Measurements from ENCODE around the gene LGR4.

Gene LGR4

DNA sequence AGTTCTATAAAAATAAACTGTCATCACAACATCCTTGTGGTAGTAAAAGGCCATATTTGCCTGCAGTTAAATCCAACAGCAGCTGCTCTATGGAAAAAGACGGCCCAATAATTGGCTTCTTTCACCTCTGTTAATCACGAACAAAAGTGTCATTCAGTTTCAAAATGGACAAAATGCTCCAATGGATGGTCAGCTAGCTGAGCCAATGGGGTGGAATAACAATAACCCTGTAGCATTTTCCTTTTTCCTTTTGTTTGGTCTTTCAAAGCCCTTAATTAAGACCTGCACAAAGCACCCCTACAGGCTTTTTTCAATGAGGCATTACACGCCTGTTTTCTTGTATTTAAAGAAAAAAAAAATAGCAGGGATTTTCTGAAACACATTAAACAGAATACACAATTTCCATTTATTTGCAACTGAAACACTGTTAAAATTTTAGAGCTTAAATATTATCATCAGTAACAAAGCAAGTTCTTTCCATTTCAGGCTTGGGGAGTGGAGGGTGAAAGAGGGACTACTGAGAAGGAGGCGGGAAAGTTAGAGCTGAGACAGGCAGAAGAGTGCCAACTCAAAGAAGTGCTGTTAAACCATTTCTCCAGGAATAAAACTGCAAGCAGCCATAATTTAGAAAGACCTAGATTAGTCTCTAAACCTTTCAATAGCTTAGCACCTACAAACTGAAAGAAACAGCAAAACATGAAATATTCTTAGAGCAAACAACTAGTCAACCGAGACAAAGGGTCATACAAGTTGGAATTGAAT lies 28.7 kb downstream of the LGR4 start:
- Histone ChIP-seq H3K79me2 (ENCODE audit: control insufficient read depth, low read length) (no peaks in the 10 kb centered on the region), H3K4me1 (ENCODE audit: control insufficient read depth, low read length) (no peaks in the 10 kb centered on the region), H3K4me3 (ENCODE audit: low read length) (no peak overlapping the region), H3K27me3 (ENCODE audit: control insufficient read depth, low read length) (no peaks in the 10 kb centered on the region), H3F3A (ENCODE audit: control insufficient read depth, insufficient read depth) (no peaks in the 10 kb centered on the region), H4K20me1 (ENCODE audit: control insufficient read depth, insufficient read depth, low read depth, low read length) (no peaks in the 10 kb centered on the region), H3K9me2 (replicated peaks; ENCODE audit: control insufficient read depth, low read length) (no peaks in the 10 kb centered on the region), H3K27ac (ENCODE audit: low read depth, low read length) (no peak overlapping the region), H3K4me2 (ENCODE audit: low read length) (no peak overlapping the region), H3K36me3 (ENCODE audit: control insufficient read depth, low read length) (no peaks in the 10 kb centered on the region), H3K9me3 (ENCODE audit: control insufficient read depth, insufficient read depth, low read length) (no peaks in the 10 kb centered on the region)
- TF ChIP-seq EZH2phosphoT487 (IDR thresholded peaks at IDR 0.05; ENCODE audit: borderline replicate concordance, low read length) = no peak

DNA sequence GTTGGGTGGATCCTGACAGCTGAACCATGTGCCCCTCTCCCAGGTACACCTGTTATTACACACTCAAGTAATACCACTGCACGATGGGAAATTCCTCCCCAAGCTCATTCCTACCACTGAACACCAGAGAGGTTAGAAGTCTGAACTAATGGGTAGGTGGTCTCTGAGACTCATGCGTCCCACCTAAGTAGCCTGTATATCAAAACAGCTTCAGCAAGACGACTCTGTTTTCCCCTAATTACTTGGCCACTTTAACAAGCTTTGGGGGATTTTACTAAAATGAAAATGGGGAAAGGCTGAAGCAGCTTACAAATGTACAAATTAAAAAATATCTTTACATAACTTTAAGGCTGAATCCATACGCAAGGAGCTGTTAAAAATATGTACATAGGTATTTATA lies 29.4 kb downstream of the LGR4 start:
- no peaks in the 10 kb centered on the region for H3K27me3 ChIP-seq (ENCODE audit: control insufficient read depth, low read length)
- H3K4me3 ChIP-seq (ENCODE audit: low read length) = no peak overlapping the region
- TF ChIP-seq, protein P1, sequence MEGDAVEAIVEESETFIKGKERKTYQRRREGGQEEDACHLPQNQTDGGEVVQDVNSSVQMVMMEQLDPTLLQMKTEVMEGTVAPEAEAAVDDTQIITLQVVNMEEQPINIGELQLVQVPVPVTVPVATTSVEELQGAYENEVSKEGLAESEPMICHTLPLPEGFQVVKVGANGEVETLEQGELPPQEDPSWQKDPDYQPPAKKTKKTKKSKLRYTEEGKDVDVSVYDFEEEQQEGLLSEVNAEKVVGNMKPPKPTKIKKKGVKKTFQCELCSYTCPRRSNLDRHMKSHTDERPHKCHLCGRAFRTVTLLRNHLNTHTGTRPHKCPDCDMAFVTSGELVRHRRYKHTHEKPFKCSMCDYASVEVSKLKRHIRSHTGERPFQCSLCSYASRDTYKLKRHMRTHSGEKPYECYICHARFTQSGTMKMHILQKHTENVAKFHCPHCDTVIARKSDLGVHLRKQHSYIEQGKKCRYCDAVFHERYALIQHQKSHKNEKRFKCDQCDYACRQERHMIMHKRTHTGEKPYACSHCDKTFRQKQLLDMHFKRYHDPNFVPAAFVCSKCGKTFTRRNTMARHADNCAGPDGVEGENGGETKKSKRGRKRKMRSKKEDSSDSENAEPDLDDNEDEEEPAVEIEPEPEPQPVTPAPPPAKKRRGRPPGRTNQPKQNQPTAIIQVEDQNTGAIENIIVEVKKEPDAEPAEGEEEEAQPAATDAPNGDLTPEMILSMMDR (IDR thresholded peaks at IDR 0.05; ENCODE audit: low read depth, low read length, poor library complexity, severe bottlenecking) = no peak
- TF ChIP-seq EZH2phosphoT487 (IDR thresholded peaks at IDR 0.05; ENCODE audit: borderline replicate concordance, low read length) = no peak
- no peaks in the 10 kb centered on the region for H3K4me1 ChIP-seq (ENCODE audit: control insufficient read depth, low read length)
- no peak overlapping the region for H3K27ac ChIP-seq (ENCODE audit: low read depth, low read length)
- H3F3A ChIP-seq (ENCODE audit: control insufficient read depth, insufficient read depth) = no peaks in the 10 kb centered on the region
- H3K4me2 ChIP-seq (ENCODE audit: low read length) = no peak overlapping the region
- no peaks in the 10 kb centered on the region for H3K79me2 ChIP-seq (ENCODE audit: control insufficient read depth, low read length)
- no peaks in the 10 kb centered on the region for H3K9me2 ChIP-seq (replicated peaks; ENCODE audit: control insufficient read depth, low read length)
- no peaks in the 10 kb centered on the region for H3K9me3 ChIP-seq (ENCODE audit: control insufficient read depth, insufficient read depth, low read length)
- no peaks in the 10 kb centered on the region for H4K20me1 ChIP-seq (ENCODE audit: control insufficient read depth, insufficient read depth, low read depth, low read length)
- no peaks in the 10 kb centered on the region for H3K36me3 ChIP-seq (ENCODE audit: control insufficient read depth, low read length)

DNA sequence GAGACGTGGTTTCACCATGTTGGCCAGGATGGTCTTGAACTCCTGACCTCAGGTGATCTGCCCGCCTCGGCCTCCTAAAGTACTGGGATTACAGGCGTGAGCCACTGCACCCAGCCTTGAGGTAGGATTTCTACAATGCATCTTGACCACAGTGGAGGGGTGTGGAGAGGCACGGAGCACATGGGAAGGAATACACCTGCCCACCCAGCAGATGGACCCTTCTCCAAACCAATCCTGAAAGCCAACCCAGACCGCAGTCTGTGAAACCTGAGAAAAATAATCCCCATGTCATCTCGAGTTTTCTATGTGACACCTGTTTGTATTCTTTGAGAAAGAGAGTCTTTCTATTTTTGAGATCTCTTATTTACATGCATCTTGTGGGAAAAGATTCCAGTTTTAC lies 32.5 kb downstream of the LGR4 start:
- Histone ChIP-seq H4K20me1 (ENCODE audit: control insufficient read depth, insufficient read depth, low read depth, low read length) (no peaks in the 10 kb centered on the region), H3K9me2 (replicated peaks; ENCODE audit: control insufficient read depth, low read length) (no peaks in the 10 kb centered on the region), H3K27ac (ENCODE audit: low read depth, low read length) (no peak overlapping the region), H3K27me3 (ENCODE audit: control insufficient read depth, low read length) (no peaks in the 10 kb centered on the region), H3F3A (ENCODE audit: control insufficient read depth, insufficient read depth) (no peaks in the 10 kb centered on the region), H3K4me2 (ENCODE audit: low read length) (no peak overlapping the region), H3K4me3 (ENCODE audit: low read length) (no peak overlapping the region), H3K79me2 (ENCODE audit: control insufficient read depth, low read length) (no peaks in the 10 kb centered on the region), H3K4me1 (ENCODE audit: control insufficient read depth, low read length) (no peaks in the 10 kb centered on the region), H3K36me3 (ENCODE audit: control insufficient read depth, low read length) (no peaks in the 10 kb centered on the region), H3K9me3 (ENCODE audit: control insufficient read depth, insufficient read depth, low read length) (no peaks in the 10 kb centered on the region)
- TF ChIP-seq EZH2phosphoT487 (IDR thresholded peaks at IDR 0.05; ENCODE audit: borderline replicate concordance, low read length) = no peak
- TF ChIP-seq, protein P1 (IDR thresholded peaks at IDR 0.05; ENCODE audit: low read depth, low read length, poor library complexity, severe bottlenecking) = no peak

DNA sequence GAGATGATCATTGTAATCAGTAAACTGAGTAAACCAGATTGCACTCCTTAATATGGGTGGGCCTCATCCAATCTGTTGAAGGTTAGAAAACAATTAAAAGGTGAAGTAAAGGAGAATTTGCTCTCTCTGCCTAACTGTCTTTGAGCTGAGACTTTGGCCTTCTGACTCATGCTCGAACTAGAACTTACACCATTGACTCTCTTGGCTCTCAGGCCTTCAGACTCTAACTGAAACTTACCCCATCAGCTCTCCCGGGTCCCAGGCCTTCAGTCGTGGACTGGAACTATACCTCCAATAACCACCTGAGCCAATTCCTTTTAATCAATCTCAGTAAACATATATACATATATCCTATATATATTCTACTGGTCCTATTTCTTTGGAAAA lies 34.0 kb downstream of the LGR4 start:
- TF ChIP-seq, protein P1 (IDR thresholded peaks at IDR 0.05; ENCODE audit: low read depth, low read length, poor library complexity, severe bottlenecking) = no peak
- no peak for TF ChIP-seq EZH2phosphoT487 (IDR thresholded peaks at IDR 0.05; ENCODE audit: borderline replicate concordance, low read length)
- H3F3A ChIP-seq (ENCODE audit: control insufficient read depth, insufficient read depth) = no peaks in the 10 kb centered on the region
- no peak overlapping the region for H3K4me3 ChIP-seq (ENCODE audit: low read length)
- H3K4me1 ChIP-seq (ENCODE audit: control insufficient read depth, low read length) = no peaks in the 10 kb centered on the region
- no peak overlapping the region for H3K4me2 ChIP-seq (ENCODE audit: low read length)
- no peaks in the 10 kb centered on the region for H3K79me2 ChIP-seq (ENCODE audit: control insufficient read depth, low read length)
- no peaks in the 10 kb centered on the region for H3K9me2 ChIP-seq (replicated peaks; ENCODE audit: control insufficient read depth, low read length)
- no peaks in the 10 kb centered on the region for H3K9me3 ChIP-seq (ENCODE audit: control insufficient read depth, insufficient read depth, low read length)
- H4K20me1 ChIP-seq (ENCODE audit: control insufficient read depth, insufficient read depth, low read depth, low read length) = no peaks in the 10 kb centered on the region
- no peak overlapping the region for H3K27ac ChIP-seq (ENCODE audit: low read depth, low read length)
- no peaks in the 10 kb centered on the region for H3K36me3 ChIP-seq (ENCODE audit: control insufficient read depth, low read length)
- no peaks in the 10 kb centered on the region for H3K27me3 ChIP-seq (ENCODE audit: control insufficient read depth, low read length)

All from DOHH2 (cell line).